ELR (cell line): ENCODE data around the gene EFNA4.

Experiments
- DNase-seq: peaks from one replicate; pipeline ENCODE4 v3.0.0-alpha.2; 2015; ENCODE audit warnings: low read depth

EFNA4 gene

DNA sequence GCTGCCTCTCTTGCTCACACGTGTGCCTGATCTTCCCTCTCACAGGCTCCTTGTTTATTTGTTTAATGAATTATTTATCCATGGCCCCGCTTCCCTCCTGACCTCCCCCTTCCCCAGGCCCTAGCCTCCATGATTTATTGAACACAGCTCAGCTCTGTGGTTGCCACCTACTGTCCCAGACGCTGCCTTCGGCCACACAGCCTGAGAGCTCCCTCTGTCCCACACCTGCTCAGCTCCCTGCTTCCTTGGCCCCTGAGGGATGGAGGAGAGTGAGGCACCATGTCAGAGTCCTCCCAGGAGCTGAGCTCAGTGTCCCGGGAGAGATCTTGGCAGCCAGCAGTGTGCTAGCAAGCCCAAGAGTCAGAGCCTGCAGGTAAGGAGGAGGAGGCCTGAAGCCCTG, 12.0 kb downstream of the EFNA4 start:
- no peak for DNase-seq

DNA sequence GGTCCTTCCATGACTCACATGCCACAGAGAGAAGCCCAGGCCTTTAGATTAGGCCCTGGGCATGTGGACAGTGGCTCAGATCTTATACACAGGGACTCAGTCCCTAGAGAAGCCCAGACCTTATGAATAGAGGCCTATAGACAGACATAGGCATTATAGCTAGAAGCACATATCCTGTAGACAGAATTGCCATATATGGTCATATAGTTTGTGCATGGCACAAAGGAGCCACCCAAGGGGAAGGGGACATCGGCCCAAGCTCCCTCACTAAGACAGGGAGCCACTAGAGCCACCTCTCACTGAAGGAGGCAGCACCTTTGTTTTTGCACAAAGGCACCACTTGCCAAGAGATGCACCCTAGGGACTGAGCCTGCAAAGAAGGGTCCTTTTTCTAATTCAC, 12.8 kb downstream of the EFNA4 start:
- DNase-seq, result no peak

DNA sequence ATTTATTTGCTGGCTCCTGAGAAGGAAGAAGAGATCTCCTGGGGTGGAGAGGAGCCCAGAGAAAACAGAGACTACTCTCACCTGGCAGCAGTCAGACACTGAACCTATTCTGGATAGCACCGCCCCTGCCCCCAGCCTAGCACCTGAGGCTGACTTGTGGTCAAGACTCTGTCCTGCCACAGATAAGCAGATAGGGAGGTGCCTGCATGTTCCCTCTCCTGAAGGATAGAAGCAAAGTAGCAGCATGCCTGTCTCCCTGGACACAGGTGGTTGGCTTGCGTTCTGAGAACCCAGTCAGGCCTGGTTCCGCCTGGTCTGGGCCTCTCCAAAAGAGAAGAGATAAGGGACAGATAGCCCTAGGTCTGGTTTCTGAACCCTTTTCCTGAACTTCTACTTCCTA, 13.8 kb downstream of the EFNA4 start:
- DNase-seq, result no peak

DNA sequence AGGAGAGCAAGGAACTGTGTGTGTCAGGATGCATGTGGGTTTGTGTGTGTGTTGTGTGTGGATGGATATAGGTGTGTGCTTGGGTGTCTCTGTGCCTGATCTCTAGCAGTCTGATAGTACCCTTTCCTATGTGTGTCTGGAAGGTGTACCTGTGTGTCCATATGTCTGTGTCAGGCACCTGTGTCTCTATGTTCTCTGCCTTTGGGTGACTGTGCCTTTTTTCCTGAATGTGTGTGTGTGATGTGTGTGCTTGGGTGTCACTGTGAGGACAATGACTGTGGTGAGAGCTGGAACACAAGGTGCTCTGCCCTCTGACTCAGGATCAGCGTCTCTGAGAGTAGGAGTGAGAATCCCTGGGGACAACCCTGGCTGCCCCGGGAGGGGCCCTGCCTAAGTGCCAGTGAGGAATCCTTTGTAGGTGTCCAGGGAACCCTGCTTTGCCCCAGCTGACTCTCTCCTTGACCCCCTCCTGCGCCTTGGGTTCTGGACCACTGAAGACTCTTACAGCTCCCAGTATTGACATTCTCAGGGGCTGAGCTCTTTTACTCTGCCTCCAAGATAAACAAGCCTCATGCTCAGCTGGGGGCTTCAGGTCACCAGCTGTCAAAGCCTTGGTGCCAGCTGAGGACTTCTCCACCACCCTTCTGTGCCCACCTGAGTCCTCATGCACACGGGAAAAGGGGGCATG, 14.4 kb downstream of the EFNA4 start:
- no peak for DNase-seq

DNA sequence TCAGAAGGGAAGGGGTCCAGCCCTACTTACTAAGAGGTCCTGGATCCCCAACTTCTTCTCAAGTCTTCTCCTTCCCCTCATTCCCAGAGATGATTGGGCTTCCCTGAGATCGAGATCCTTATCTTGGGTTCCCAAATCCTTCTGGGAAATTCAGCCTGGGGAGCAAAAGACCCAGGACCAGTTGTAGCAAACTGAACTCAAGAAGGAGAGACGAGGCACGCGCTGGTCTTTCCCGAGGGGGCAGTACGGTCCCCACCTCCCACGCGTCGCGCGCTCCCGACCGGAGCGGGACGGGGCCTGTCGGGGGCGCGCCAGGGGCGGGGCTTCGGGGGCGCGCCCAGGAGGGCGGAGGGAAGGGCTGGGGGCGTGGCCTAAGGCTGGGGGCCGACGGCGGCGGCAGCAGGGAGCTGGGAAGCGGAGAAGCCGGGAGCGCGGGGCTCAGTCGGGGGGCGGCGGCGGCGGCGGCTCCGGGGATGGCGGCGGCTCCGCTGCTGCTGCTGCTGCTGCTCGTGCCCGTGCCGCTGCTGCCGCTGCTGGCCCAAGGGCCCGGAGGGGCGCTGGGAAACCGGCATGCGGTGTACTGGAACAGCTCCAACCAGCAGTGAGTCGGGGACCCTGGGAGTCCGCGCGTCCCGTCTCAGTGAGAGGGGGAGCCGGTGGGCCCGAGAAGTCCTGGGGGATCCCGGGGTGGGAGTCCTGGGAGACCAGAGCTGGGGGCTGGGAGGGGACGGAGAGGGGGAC, 15.1 kb downstream of the EFNA4 start, which contains the start of gene EFNA3:
EFNA3 (plus strand) TSS at position 369 of the 741 bp plus-strand sequence; CDS start at position 474, 105 bp downstream.
- peak; percentile 65 for DNase-seq

DNA sequence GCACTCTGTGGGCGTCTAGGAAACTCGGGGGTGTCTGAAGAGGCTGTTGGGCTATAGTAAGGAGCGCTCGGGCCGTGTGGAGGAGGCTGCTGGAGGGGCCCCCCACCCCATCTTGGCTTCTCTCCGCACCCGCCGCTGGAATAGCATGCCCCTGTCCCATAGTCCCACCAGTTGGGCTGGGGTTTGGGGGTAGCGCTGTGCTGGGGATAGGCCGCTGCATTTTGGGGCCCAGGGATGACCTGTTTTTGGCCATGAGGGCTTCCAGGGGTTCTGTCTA, 15.6 kb downstream of the EFNA4 start:
- DNase-seq, result no peak

DNA sequence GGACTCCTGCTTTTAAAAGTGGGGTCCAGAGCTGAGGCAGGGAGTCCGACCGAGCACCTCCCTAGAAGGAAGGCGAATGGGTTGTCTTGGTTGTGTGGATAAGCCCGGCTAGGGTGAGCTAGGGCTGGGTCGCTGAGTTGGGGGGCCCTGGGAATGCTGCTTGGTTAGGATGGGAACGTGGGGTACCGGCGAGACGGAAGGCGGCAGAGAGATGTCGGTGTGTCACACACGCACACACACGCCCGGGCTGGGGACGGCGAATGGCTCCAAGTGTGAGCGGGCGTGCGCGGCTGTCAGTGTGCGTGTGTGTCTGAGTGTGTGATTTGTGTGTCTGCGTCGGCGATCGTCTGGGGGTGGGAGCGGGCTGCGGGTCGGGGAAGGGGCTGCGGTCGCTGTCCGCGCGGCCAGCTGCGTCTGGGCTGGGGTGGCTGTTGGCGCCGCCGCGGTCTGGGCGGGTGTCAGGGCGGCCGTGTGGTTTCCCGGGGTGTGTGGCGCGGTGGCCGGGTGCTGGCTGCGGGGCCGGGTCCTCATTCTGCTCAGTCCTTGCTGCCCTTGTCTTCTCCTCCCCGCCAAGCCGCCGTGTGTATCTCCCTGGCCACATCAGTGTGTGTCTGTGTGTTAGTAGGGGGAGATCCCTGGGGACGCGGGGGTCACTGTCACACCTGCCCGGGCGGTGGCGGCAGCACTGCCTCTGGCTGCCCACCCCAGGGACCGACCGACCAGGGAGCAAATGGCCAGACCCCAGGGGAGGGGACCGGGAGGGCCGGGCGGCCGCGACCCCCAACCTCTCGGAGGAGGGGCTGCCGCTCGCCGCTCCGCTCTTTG, 16.2 kb downstream of the EFNA4 start:
- no peak for DNase-seq

DNA sequence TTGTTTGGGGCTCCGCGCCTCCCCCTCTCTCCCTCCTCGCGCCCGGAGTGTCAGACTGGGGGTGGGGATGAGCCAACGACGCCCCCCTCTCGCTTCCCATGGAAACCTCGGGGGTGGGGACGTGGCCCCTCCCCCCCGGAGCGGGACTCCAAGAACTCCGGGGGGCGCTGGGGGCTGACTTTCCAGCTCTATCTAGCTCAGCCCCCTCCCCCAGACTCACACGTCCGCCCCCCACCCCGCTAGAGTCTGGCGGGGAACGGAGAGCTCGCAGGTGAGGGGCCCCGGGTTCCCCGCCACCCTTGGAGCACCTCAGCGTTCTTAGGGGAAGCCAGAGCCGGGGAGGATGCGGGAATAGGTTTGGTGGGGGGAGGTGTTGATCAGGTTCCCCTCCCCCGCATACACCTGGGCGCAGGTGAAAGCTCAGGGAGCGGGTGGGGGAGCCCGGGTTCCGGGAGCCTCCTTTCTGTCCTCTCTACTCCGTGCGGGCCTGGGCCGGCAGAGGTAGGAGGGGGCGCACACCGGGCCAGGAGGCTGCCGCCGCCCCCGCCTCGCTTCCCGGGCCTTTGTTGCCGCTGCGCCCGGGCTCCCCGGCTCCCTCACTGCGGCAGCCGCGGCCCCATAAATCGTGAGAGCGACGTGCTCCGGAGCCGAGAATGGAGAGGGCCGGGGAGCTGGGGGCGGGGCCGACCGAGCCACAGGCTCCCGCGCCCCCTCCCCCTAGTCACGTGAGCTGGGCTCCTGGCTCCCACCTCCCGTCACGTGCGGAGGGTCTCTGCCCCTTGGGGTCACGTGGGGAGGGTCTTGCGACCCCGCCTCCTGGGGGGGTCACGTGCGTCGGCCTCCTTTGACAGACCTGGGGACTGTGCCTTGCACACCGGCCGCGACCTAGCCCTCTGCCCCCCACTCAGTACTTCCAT, 17.0 kb downstream of the EFNA4 start:
- DNase-seq, result peak; percentile 26

DNA sequence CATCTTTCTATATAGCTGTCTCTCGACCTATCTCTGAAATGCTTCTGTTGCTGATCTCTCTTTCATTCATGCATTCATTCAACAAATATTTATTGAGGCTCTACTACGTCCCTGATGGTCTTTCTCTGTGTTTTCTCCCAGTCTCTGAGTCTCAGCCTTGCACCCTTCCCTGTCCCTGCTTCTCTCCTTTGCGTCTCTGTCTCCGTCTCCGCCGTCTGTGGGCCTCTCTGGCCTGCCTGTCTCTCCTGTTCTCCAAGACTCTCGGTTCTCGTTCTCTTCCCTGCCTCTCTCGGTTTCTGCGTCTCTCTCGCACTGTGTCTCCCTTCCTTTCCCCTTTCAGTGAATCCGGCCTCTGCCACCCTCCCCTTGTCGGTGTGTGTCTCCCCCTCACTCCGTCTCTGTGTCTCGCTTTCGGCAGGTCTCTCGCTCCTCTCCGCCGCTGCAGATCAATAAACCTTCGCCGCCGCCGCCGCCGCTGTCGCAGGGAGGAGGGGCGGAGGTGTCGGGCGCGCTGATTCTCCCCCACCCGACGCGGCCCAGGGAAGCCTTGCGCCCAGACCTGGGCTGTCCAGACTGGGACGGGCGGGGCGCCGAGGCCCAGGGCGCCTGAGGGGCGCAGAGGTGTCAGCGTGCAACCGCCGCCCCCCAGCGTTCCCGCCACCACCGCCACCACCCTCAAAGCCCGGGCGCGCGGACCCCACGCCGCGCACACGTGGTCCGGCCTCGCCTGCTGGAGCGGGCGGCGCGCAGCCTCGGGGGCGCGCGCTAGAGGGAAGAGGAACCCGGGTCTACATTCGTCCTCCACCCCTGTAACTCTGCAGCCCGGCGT, 18.1 kb downstream of the EFNA4 start:
- DNase-seq, result no peak

DNA sequence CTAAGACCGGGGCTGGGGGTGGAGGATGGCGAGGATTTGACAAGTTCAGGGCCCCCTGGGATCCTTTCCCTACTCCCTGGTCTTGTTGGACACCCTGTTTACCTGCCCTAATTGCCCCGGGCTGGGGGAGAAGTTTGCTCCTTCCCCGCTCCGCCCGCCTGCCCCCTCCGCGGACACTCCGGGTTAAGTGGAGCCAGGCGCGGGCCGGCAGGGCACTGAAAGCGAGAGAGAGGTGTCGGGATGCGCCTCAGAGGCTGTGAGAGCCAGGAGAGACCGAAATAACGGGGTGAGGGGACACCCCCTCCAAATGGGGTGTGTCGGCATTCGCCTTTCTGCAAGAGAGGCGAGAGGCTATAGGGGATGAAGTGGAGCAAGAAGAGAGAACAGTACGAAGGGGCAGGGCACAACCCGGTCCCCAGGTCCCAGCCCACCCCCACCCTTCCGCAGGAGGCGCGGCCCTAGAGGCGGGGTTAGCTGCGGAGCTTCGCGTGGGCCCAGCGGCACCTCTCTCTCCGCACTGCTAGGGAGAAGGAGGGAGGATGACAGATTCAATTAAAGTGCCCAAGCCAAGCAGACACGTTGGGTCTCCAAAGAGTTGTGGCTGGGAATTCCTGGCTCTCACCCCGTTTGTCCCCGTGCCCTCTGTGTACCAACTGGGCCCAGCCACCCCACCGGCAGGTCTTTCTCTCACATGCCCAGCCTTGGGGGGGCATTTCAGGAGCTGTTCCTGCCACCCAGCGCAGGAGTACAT, 18.9 kb downstream of the EFNA4 start:
- no peak for DNase-seq

DNA sequence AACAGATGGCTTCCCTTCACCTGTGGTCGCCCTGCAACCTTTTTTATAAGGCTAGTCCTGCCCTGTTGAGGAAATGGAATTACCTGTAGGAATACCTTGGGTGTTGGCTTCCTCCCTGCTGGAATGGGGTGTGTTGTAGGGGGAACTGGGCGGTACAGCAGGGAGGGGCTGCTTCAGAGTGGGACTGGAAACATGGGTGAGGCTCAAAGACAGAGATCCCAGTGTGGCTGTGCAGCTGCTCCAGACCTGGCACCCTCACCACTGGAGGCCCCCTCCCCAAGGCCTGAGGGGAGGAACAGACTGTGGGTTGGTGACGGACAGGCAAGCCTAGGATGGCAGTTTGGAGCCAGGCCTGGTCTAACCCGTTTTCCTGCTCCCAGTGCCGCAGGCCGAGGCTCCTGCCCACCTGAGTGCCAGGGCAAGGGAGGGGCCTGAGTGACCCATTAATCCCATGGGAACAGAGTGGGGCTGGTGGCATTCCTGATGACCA, 19.6 kb downstream of the EFNA4 start:
- DNase-seq, result no peak

DNA sequence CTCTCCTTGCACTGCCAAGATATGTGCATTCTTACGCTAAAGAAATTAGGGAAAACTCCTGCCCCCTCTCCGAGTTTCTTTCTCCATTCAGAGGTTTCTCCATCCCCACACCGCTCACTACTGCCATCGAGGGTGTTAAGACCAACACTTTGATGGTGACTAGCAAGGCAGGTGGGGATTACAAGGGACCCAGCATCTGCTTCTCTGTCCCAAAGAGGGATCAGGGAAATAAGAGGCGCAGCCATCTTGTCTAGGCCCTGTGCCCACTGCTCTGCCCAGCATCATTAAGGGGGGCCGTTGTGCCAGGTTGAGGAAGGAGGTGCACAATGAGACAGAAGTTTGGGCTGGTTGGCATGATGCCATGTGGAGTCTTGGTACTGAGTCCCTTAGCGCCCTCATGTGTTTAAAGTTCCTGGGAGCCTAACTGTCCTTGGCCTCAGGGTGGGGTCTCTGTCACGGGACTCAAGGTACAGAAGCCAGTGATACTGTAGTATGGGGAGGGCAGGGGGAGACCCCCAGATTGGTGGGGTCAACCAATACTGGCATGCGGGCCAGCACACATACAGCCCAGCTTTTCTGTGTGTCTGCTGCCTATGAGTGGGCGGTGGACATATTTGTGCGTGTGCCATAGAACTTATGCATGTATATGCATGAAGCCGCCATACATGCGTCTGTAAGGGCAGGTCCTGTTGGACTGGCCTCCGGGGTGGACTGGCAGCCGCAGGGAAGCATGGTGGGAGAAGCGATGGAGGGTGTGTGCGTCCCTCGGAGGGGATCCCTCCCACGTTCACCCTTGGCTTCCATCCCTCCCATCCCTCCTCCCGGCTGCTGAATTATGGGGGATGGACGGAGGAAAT, 20.6 kb downstream of the EFNA4 start:
- peak; percentile 57 for DNase-seq

DNA sequence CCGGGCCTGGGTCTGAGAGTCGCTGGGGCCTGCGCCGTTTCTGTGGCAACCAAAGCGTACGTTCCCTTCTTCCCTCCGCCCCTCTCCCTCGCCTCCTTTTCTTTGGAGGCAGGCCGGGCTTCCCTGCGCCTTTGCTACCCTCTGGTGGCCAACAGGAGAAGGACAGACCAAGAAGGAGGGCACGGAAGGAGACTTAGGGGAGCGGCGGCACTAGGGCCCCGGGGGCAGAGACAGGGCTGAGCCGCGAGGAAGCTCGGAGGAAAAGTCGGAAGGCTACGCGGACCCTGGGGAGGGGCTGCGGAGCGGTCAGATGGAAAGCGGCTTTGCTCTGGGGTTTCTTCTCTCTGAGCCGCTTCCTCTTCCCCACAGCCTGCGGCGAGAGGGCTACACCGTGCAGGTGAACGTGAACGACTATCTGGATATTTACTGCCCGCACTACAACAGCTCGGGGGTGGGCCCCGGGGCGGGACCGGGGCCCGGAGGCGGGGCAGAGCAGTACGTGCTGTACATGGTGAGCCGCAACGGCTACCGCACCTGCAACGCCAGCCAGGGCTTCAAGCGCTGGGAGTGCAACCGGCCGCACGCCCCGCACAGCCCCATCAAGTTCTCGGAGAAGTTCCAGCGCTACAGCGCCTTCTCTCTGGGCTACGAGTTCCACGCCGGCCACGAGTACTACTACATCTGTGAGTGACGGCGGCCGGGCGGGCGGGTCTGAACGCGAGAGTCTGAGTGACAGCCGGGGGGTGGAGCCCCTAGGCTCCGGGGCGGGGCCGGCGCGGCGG, 21.4 kb downstream of the EFNA4 start:
- DNase-seq, result peak; percentile 94

DNA sequence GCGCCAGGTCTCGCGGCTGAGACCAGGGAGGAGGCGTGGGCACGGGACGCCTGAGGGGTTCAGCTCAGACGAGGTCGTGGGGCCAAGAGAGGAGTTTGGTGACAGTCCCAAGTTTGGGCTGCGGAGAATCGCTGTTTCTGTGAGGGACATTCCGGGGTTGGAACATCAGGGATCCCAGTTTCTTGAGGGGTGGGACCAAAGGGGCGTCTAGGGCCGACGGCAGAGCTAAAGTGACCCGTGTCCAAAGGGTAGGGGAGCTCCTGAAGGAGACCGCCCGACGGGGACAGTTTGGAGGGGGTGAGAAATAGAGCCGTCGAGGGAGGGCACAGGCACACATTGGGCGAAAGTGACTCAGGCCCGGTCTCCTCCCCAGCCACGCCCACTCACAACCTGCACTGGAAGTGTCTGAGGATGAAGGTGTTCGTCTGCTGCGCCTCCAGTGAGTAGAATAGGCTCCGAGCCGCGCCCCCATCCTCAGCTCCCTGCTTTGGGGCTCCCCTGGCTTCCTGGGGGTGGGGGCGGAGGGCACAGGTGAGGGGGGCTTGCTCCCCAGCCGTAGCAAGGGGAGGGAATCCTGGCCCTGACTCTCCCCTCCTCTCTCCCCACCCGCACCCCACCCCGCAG, 22.1 kb downstream of the EFNA4 start:
- DNase-seq, result peak; percentile 69

DNA sequence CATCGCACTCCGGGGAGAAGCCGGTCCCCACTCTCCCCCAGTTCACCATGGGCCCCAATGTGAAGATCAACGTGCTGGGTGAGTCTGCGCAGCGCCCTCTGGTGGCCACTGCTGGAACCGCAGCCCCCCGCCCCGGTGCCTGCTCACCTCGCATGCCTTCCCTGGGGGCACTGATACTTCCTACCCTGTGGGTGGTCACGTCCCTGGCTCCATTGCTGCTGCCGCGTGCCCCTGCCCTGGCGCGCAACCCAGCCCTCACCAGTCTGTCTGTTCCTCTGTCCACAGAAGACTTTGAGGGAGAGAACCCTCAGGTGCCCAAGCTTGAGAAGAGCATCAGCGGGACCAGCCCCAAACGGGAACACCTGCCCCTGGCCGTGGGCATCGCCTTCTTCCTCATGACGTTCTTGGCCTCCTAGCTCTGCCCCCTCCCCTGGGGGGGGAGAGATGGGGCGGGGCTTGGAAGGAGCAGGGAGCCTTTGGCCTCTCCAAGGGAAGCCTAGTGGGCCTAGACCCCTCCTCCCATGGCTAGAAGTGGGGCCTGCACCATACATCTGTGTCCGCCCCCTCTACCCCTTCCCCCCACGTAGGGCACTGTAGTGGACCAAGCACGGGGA, 22.7 kb downstream of the EFNA4 start:
- peak; percentile 62 for DNase-seq

DNA sequence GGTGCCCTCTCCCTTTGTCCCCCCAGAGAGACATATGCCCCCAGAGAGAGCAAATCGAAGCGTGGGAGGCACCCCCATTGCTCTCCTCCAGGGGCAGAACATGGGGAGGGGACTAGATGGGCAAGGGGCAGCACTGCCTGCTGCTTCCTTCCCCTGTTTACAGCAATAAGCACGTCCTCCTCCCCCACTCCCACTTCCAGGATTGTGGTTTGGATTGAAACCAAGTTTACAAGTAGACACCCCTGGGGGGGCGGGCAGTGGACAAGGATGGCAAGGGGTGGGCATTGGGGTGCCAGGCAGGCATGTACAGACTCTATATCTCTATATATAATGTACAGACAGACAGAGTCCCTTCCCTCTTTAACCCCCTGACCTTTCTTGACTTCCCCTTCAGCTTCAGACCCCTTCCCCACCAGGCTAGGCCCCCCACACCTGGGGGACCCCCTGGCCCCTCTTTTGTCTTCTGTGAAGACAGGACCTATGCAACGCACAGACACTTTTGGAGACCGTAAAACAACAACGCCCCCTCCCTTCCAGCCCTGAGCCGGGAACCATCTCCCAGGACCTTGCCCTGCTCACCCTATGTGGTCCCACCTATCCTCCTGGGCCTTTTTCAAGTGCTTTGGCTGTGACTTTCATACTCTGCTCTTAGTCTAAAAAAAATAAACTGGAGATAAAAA, 23.5 kb downstream of the EFNA4 start:
- DNase-seq, result no peak
